ENCODE results near the gene SSB. TPM values are rescaled to one million over a fixed set of nuclear protein-coding genes. Genes with fewer than 3 reads are reported as not detected.
"Not testable (repeated sequence)": the region's sequence is repeated elsewhere in the genome, so short reads cannot be mapped to it uniquely, and the experiment has no call there.

SSB gene
- 86.9 TPM for polyA plus RNA-seq (2012; ENCODE audit: low read depth, missing spikeins)

- TF ChIP-seq POLR2A (IDR thresholded peaks at IDR 0.05; ENCODE audit: low read depth, low read length) = peak; percentile 44; the same call in 1 of the 2 replicates
- no peak for TF ChIP-seq PAX5 (IDR thresholded peaks at IDR 0.05; ENCODE audit: insufficient read depth, low read length, severe bottlenecking)
- no peak for TF ChIP-seq POU2F2 (IDR thresholded peaks at IDR 0.05; ENCODE audit: low read depth, low read length)
- TF ChIP-seq POLR2AphosphoS5 (IDR thresholded peaks at IDR 0.05; ENCODE audit: low read depth, low read length) = peak; percentile 83
- peak; percentile 70 for TF ChIP-seq TAF1 (IDR thresholded peaks at IDR 0.05; ENCODE audit: low read depth, low read length)
- DNase-seq (ENCODE audit: insufficient read length, low spot score) = peak; percentile 77
- FAIRE-seq = peak; percentile 97
These were observed at the start of gene SSB for GRCh38 chr2:169798718-169799592. SSB (plus strand) TSS chr2:169798871; CDS start chr2:169800961, 2,090 bp downstream.

GRCh38 chr2:169752752-169753151 is 45.9 kb upstream of the SSB start:
- DNase-seq (ENCODE audit: insufficient read length, low spot score) = no peak
- TF ChIP-seq SPI1 (IDR thresholded peaks at IDR 0.05; ENCODE audit: low read depth, low read length) (no peak), POU2F2 (IDR thresholded peaks at IDR 0.05; ENCODE audit: low read depth, low read length) (no peak), PAX5 (IDR thresholded peaks at IDR 0.05; ENCODE audit: insufficient read depth, low read length, severe bottlenecking) (no peak), TAF1 (IDR thresholded peaks at IDR 0.05; ENCODE audit: low read depth, low read length) (no peak), POLR2A (IDR thresholded peaks at IDR 0.05; ENCODE audit: low read depth, low read length) (no peak), POLR2AphosphoS5 (IDR thresholded peaks at IDR 0.05; ENCODE audit: low read depth, low read length) (no peak)
- FAIRE-seq = no peak

- no peak for TF ChIP-seq POLR2A (IDR thresholded peaks at IDR 0.05; ENCODE audit: low read depth, low read length)
- no peak for TF ChIP-seq SPI1 (IDR thresholded peaks at IDR 0.05; ENCODE audit: low read depth, low read length)
- TF ChIP-seq TAF1 (IDR thresholded peaks at IDR 0.05; ENCODE audit: low read depth, low read length) = no peak
- TF ChIP-seq POLR2AphosphoS5 (IDR thresholded peaks at IDR 0.05; ENCODE audit: low read depth, low read length) = no peak
- TF ChIP-seq PAX5 (IDR thresholded peaks at IDR 0.05; ENCODE audit: insufficient read depth, low read length, severe bottlenecking) = no peak
- TF ChIP-seq POU2F2 (IDR thresholded peaks at IDR 0.05; ENCODE audit: low read depth, low read length) = no peak
- no peak for DNase-seq (ENCODE audit: insufficient read length, low spot score)
- FAIRE-seq = no peak
These were observed 43.4 kb upstream of the SSB start for GRCh38 chr2:169755083-169755870.

- FAIRE-seq = no peak
- no peak for DNase-seq (ENCODE audit: insufficient read length, low spot score)
- TF ChIP-seq TAF1 (IDR thresholded peaks at IDR 0.05; ENCODE audit: low read depth, low read length) = no peak
- no peak for TF ChIP-seq POLR2AphosphoS5 (IDR thresholded peaks at IDR 0.05; ENCODE audit: low read depth, low read length)
- no peak for TF ChIP-seq POLR2A (IDR thresholded peaks at IDR 0.05; ENCODE audit: low read depth, low read length)
- TF ChIP-seq PAX5 (IDR thresholded peaks at IDR 0.05; ENCODE audit: insufficient read depth, low read length, severe bottlenecking) = no peak
- no peak for TF ChIP-seq SPI1 (IDR thresholded peaks at IDR 0.05; ENCODE audit: low read depth, low read length)
- no peak for TF ChIP-seq POU2F2 (IDR thresholded peaks at IDR 0.05; ENCODE audit: low read depth, low read length)
These were observed 42.3 kb upstream of the SSB start for GRCh38 chr2:169756342-169756741.

- DNase-seq (ENCODE audit: insufficient read length, low spot score) = no peak
- no peak for FAIRE-seq
- TF ChIP-seq SPI1 (IDR thresholded peaks at IDR 0.05; ENCODE audit: low read depth, low read length) (no peak), POLR2AphosphoS5 (IDR thresholded peaks at IDR 0.05; ENCODE audit: low read depth, low read length) (no peak), POLR2A (IDR thresholded peaks at IDR 0.05; ENCODE audit: low read depth, low read length) (no peak), PAX5 (IDR thresholded peaks at IDR 0.05; ENCODE audit: insufficient read depth, low read length, severe bottlenecking) (no peak), POU2F2 (IDR thresholded peaks at IDR 0.05; ENCODE audit: low read depth, low read length) (no peak), TAF1 (IDR thresholded peaks at IDR 0.05; ENCODE audit: low read depth, low read length) (no peak)
These were observed 41.3 kb upstream of the SSB start for GRCh38 chr2:169757356-169757755.

GRCh38 chr2:169757778-169758177 is 40.9 kb upstream of the SSB start:
- FAIRE-seq (no peak), DNase-seq (ENCODE audit: insufficient read length, low spot score) (no peak)
- no peak for TF ChIP-seq TAF1 (IDR thresholded peaks at IDR 0.05; ENCODE audit: low read depth, low read length)
- no peak for TF ChIP-seq PAX5 (IDR thresholded peaks at IDR 0.05; ENCODE audit: insufficient read depth, low read length, severe bottlenecking)
- TF ChIP-seq SPI1 (IDR thresholded peaks at IDR 0.05; ENCODE audit: low read depth, low read length) = no peak
- TF ChIP-seq POLR2AphosphoS5 (IDR thresholded peaks at IDR 0.05; ENCODE audit: low read depth, low read length) = no peak
- no peak for TF ChIP-seq POU2F2 (IDR thresholded peaks at IDR 0.05; ENCODE audit: low read depth, low read length)
- TF ChIP-seq POLR2A (IDR thresholded peaks at IDR 0.05; ENCODE audit: low read depth, low read length) = no peak

- FAIRE-seq = no peak
- no peak for DNase-seq (ENCODE audit: insufficient read length, low spot score)
- TF ChIP-seq SPI1 (IDR thresholded peaks at IDR 0.05; ENCODE audit: low read depth, low read length) (no peak), POLR2AphosphoS5 (IDR thresholded peaks at IDR 0.05; ENCODE audit: low read depth, low read length) (no peak), POLR2A (IDR thresholded peaks at IDR 0.05; ENCODE audit: low read depth, low read length) (no peak)
These were observed 38.7 kb upstream of the SSB start for GRCh38 chr2:169759987-169760386.

- not testable (repeated sequence) for FAIRE-seq
These were observed 37.9 kb upstream of the SSB start for GRCh38 chr2:169760798-169761197.

GRCh38 chr2:169761251-169761969 is 37.3 kb upstream of the SSB start:
- FAIRE-seq = no peak
- TF ChIP-seq POLR2AphosphoS5 (IDR thresholded peaks at IDR 0.05; ENCODE audit: low read depth, low read length) (no peak), PAX5 (IDR thresholded peaks at IDR 0.05; ENCODE audit: insufficient read depth, low read length, severe bottlenecking) (no peak), POLR2A (IDR thresholded peaks at IDR 0.05; ENCODE audit: low read depth, low read length) (no peak), POU2F2 (IDR thresholded peaks at IDR 0.05; ENCODE audit: low read depth, low read length) (no peak), SPI1 (IDR thresholded peaks at IDR 0.05; ENCODE audit: low read depth, low read length) (no peak), TAF1 (IDR thresholded peaks at IDR 0.05; ENCODE audit: low read depth, low read length) (no peak)
- no peak for DNase-seq (ENCODE audit: insufficient read length, low spot score)

More at GRCh38 chr2:169760798-169761197, 37.9 kb upstream of the SSB start:
- not testable (repeated sequence) for DNase-seq (ENCODE audit: insufficient read length, low spot score)

Data from GM12891 (cell line).